CD14-positive monocyte (primary cell): ENCODE results near the gene FANCC. TPM values are rescaled to one million over a fixed set of nuclear protein-coding genes. Genes with fewer than 3 reads are reported as not detected.

Source experiments
- DNase-seq, 3 donors: peaks; one replicate each; pipeline ENCODE4 v3.0.0-alpha.2; 2011 to 2022
- H2AFZ ChIP-seq: 2 replicates; pipeline ENCODE4 v1.6.0; 2012; ENCODE audit warnings: mild to moderate bottlenecking, low read depth, low read length, inconsistent platforms; ENCODE audit not compliant: insufficient read depth, poor library complexity, severe bottlenecking
- H3K27ac ChIP-seq, 2 donors: 1 replicate in 1 of 2; 2 replicates in 1 of 2; pipeline ENCODE4 v1.5.1; 2012 to 2013; ENCODE audit warnings: low read length in 2 of 2, control low read depth in 1 of 2, inconsistent platforms in 1 of 2, low read depth in 1 of 2, mild to moderate bottlenecking in 1 of 2
- H3K27me3 ChIP-seq, 2 donors: one replicate each; pipeline versions ENCODE4 v1.6.0 to v1.6.1; 2011 to 2013; ENCODE audit warnings: low read length in 2 of 2; ENCODE audit not compliant: control insufficient read depth in 2 of 2, insufficient read depth in 2 of 2
- H3K36me3 ChIP-seq, 2 donors: replicated peaks in 1 of 2; 1 replicate in 1 of 2; 2 replicates in 1 of 2; pipeline versions ENCODE4 v1.5.1 to v1.6.1; 2012 to 2013; ENCODE audit warnings: low read length in 2 of 2, control low read depth in 1 of 2, inconsistent platforms in 1 of 2, mild to moderate bottlenecking in 1 of 2; ENCODE audit not compliant: insufficient read depth in 2 of 2, control insufficient read depth in 1 of 2
- H3K4me1 ChIP-seq, 2 donors: 1 replicate in 1 of 2; 2 replicates in 1 of 2; pipeline versions ENCODE4 v1.5.1 to v1.6.1; 2012 to 2013; ENCODE audit warnings: low read length in 2 of 2, control low read depth in 1 of 2, inconsistent platforms in 1 of 2, mild to moderate bottlenecking in 1 of 2, moderate library complexity in 1 of 2; ENCODE audit not compliant: insufficient read depth in 2 of 2, control insufficient read depth in 1 of 2
- H3K4me2 ChIP-seq: replicated peaks from 2 replicates; pipeline ENCODE3; 2012; ENCODE audit warnings: low read length, moderate library complexity, mild to moderate bottlenecking; ENCODE audit not compliant: poor library complexity, severe bottlenecking; ENCODE audit errors: extremely low read depth
- H3K4me3 ChIP-seq, 3 experiments: fragments of 200-600 bp in 1 of 3; sonication (generic) in 1 of 3; replicated peaks in 1 of 3; 1 replicate in 2 of 3; 2 replicates in 1 of 3; pipeline ENCODE4 v1.5.1; 2011 to 2013; ENCODE audit warnings: low read length in 3 of 3, mild to moderate bottlenecking in 3 of 3, control low read depth in 2 of 3, low read depth in 2 of 3, inconsistent platforms in 1 of 3, moderate library complexity in 1 of 3
- H3K79me2 ChIP-seq: 2 replicates; pipeline ENCODE4 v1.6.0; 2012; ENCODE audit warnings: mild to moderate bottlenecking, control low read depth, inconsistent platforms, low read length, moderate library complexity; ENCODE audit not compliant: insufficient read depth
- H3K9ac ChIP-seq: 2 replicates; pipeline ENCODE4 v1.6.0; 2017; ENCODE audit warnings: low read length, mild to moderate bottlenecking; ENCODE audit not compliant: insufficient read depth, poor library complexity, severe bottlenecking
- H3K9me3 ChIP-seq, 2 donors: replicated peaks in 1 of 2; 1 replicate in 1 of 2; 2 replicates in 1 of 2; pipeline versions ENCODE4 v1.5.1 to v1.6.1; 2012 to 2013; ENCODE audit warnings: low read length in 2 of 2, control low read depth in 1 of 2; ENCODE audit not compliant: control insufficient read depth in 1 of 2, insufficient read depth in 1 of 2
- H4K20me1 ChIP-seq: 2 replicates; pipeline ENCODE4 v1.6.0; 2012; ENCODE audit warnings: mild to moderate bottlenecking, low read length, control low read depth, moderate library complexity; ENCODE audit not compliant: insufficient read depth
- H3K27ac Mint-ChIP-seq, 7 donors: one replicate each; pipeline ENCODE4 v1.8.0; 2020; ENCODE audit warnings: mild to moderate bottlenecking in 7 of 7, mixed read lengths in 7 of 7, moderate library complexity in 6 of 7, inconsistent platforms in 2 of 7
- H3K27me3 Mint-ChIP-seq, 3 donors: one replicate each; pipeline ENCODE4 v1.8.0; 2021 to 2022; ENCODE audit warnings: low read depth in 3 of 3, mild to moderate bottlenecking in 3 of 3, mixed read lengths in 3 of 3, moderate library complexity in 3 of 3, inconsistent platforms in 1 of 3
- H3K36me3 Mint-ChIP-seq, 2 donors: one replicate each; pipeline ENCODE4 v1.8.0; 2020; ENCODE audit warnings: mixed read lengths in 2 of 2, inconsistent platforms in 1 of 2, mild to moderate bottlenecking in 1 of 2
- H3K4me1 Mint-ChIP-seq: one replicate; pipeline ENCODE4 v1.8.0; 2020; ENCODE audit warnings: mild to moderate bottlenecking, mixed read lengths
- H3K4me3 Mint-ChIP-seq, 2 donors: one replicate each; pipeline ENCODE4 v1.8.0; 2020; ENCODE audit warnings: mild to moderate bottlenecking in 2 of 2, mixed read lengths in 2 of 2, moderate library complexity in 1 of 2
- H3K9me3 Mint-ChIP-seq, 7 donors: one replicate each; pipeline ENCODE4 v1.8.0; 2020 to 2022; ENCODE audit warnings: mixed read lengths in 7 of 7, mild to moderate bottlenecking in 6 of 7, moderate library complexity in 6 of 7, inconsistent platforms in 2 of 7
- WGBS: methylation state at CpG from one replicate; pipeline ENCODE4 v1.1.5; 2013; ENCODE audit warnings: missing lambda C conversion rate; ENCODE audit not compliant: insufficient coverage; 5-methylcytosine and 5-hydroxymethylcytosine counted together
- intact Hi-C, 2 donors: fragments of 100-400 bp; cut with micrococcal nuclease; formaldehyde crosslinking; loops; one replicate each; pipeline versions ENCODE4 v1.15.0 to v1.15.1; 2023
- polyA plus RNA-seq, 3 donors: library from polyadenylated mRNA; depleted of rRNA in 1 of 3; unstranded in 2 of 3; stranded (reverse) in 1 of 3; fragments of 300-500 nt in 2 of 3; fragments of >200 nt in 1 of 3; fragmentation: Illumina TruSeq in 2 of 3; gene quantifications; 1 replicate in 2 of 3; 2 replicates in 1 of 3; pipeline ENCODE4 v1.2.3, GENCODE V29; 2012 to 2021
- TF ChIP-seq, protein P1 (sequence below): fragments of 200-600 bp; IDR thresholded peaks from one replicate; pipeline ENCODE4 v1.8.0; 2022; ENCODE audit warnings: antibody characterized with exemption, mild to moderate bottlenecking

The FANCC gene
- polyA plus RNA-seq, 3 donors = 1.2 to 2.2 (median 1.5) TPM

DNA sequence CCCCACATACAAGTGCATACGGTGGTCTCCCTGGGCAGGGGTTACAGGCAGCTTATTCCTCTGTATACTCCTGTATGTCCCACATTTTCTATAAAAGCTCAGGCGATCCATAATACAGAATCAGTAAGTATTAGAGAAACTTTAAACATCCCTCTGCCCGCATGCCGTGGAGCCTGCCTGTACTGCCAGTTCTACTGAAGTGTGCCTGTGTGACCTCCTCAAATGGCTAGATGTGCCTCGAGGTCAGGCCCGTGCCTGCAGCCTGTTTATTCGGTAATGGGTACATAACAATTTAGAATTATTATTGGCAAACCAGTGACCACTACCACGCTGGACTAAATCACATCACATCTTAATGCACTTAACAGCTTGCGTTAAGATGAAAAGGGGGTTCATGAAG lies 190.8 kb downstream of the FANCC start:
- Mint-ChIP-seq H3K27me3 (peaks cover 0 to 1% (median 1%) of the 10 kb centered on the region in 3 donors), H3K36me3 (peaks cover 1 to 12% of the 10 kb centered on the region in 2 donors), H3K27ac (no peak overlapping the region), H3K9me3 (no peaks in the 10 kb centered on the region), H3K4me1 (peaks cover 3% of the 10 kb centered on the region), H3K4me3 (peak overlapping the region in 1 of 2 donors; percentile 26)
- H3K9ac ChIP-seq = no peak overlapping the region
- H3K36me3 ChIP-seq = no peaks in the 10 kb centered on the region
- H4K20me1 ChIP-seq = no peaks in the 10 kb centered on the region
- peaks cover 4% of the 10 kb centered on the region in 2 donors for H3K4me1 ChIP-seq
- no peak overlapping the region for H3K4me2 ChIP-seq
- TF ChIP-seq, protein P1, sequence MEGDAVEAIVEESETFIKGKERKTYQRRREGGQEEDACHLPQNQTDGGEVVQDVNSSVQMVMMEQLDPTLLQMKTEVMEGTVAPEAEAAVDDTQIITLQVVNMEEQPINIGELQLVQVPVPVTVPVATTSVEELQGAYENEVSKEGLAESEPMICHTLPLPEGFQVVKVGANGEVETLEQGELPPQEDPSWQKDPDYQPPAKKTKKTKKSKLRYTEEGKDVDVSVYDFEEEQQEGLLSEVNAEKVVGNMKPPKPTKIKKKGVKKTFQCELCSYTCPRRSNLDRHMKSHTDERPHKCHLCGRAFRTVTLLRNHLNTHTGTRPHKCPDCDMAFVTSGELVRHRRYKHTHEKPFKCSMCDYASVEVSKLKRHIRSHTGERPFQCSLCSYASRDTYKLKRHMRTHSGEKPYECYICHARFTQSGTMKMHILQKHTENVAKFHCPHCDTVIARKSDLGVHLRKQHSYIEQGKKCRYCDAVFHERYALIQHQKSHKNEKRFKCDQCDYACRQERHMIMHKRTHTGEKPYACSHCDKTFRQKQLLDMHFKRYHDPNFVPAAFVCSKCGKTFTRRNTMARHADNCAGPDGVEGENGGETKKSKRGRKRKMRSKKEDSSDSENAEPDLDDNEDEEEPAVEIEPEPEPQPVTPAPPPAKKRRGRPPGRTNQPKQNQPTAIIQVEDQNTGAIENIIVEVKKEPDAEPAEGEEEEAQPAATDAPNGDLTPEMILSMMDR = no peak
- H3K27me3 ChIP-seq = no peaks in the 10 kb centered on the region
- H3K27ac ChIP-seq = no peak overlapping the region
- no peak overlapping the region for H2AFZ ChIP-seq
- no peaks in the 10 kb centered on the region for H3K79me2 ChIP-seq
- H3K4me3 ChIP-seq = no peak overlapping the region
- intact Hi-C loops = loop anchor here in 1 of 2 donors (5.0 kb wide), 1 partner anchor 444 kb away; no protein-coding TSS in a partner anchor
- DNase-seq = no peak
- H3K9me3 ChIP-seq = no peaks in the 10 kb centered on the region
- 100% methylated on average over 3 of the region's 9 CpGs for WGBS

DNA sequence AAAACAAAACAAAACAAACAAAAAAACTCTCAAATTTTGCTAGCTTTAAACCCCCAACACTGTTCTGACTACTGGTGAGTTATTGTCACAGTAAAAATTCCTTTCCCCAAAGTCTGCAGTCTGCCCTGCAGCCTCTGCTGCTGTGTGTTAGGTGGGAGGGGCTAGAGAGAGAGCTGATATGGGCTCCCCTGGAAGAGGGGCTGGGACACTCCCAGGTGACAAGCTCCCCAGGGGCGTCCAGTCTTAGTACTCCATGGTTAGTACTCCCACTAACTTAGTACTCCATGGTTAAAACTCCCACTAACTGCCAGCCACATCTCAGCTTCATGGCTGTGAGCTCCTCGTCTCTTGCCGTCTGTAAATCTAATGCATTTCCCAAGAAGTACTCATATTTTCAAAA lies 191.9 kb downstream of the FANCC start:
- H3K36me3 ChIP-seq = no peaks in the 10 kb centered on the region
- Mint-ChIP-seq H3K36me3 (peaks cover 1 to 12% of the 10 kb centered on the region in 2 donors), H3K9me3 (no peaks in the 10 kb centered on the region), H3K27me3 (peaks cover 0 to 1% (median 1%) of the 10 kb centered on the region in 3 donors), H3K27ac (no peak overlapping the region), H3K4me1 (peaks cover 3% of the 10 kb centered on the region), H3K4me3 (no peak overlapping the region)
- no peaks in the 10 kb centered on the region for H4K20me1 ChIP-seq
- no peaks in the 10 kb centered on the region for H3K9me3 ChIP-seq
- TF ChIP-seq, protein P1 = no peak
- WGBS = no CpG with 5 or more reads among the region's 3 CpGs
- H3K4me1 ChIP-seq = peaks cover 4% of the 10 kb centered on the region in 2 donors
- intact Hi-C loops = loop anchor here in 1 of 2 donors (5.0 kb wide), 1 partner anchor 443 kb away; no protein-coding TSS in a partner anchor
- no peak overlapping the region for H3K9ac ChIP-seq
- H3K4me2 ChIP-seq = no peak overlapping the region
- H2AFZ ChIP-seq = no peak overlapping the region
- no peak overlapping the region for H3K27ac ChIP-seq
- no peaks in the 10 kb centered on the region for H3K79me2 ChIP-seq
- no peaks in the 10 kb centered on the region for H3K27me3 ChIP-seq
- DNase-seq = no peak
- H3K4me3 ChIP-seq = no peak overlapping the region
